GM18868 (cell line): Measurements from ENCODE around the gene GNLY.
A peak's percentile ranks its signal among the peaks of the same experiment; 100 is the strongest.

Experiments used
- ATAC-seq: cut with Tn5 transposase; IDR thresholded peaks from one replicate; pipeline ENCODE4 v1.9.1; 2021; ENCODE audit warnings: mild to moderate bottlenecking, moderate library complexity; ENCODE audit not compliant: unreplicated experiment

The GNLY gene

GRCh38 chr2:85681776-85682175, 12.4 kb upstream of the GNLY start:
- no peak for ATAC-seq

DNA sequence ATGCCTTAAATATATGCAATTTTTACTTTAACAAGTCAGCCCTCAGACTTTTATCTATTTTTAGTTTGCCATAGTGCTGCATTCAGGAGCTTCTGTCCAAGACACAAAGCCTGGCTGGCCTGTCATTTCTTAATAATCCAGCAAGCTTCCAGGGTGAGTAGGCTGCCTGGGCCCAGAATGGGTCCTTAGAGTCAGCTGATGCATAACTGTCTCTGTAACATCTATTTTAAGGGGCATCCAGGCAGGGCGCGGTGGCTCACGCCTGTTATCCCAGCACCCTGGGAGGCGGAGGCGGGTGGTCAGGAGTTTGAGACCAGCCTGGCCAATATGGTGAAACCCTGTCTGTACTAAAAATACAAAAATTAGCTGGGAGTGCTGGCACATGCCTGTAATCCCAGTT, 11.8 kb upstream of the GNLY start:
- ATAC-seq, result no peak

GRCh38 chr2:85684380-85684779, 9.8 kb upstream of the GNLY start:
- no peak for ATAC-seq

DNA sequence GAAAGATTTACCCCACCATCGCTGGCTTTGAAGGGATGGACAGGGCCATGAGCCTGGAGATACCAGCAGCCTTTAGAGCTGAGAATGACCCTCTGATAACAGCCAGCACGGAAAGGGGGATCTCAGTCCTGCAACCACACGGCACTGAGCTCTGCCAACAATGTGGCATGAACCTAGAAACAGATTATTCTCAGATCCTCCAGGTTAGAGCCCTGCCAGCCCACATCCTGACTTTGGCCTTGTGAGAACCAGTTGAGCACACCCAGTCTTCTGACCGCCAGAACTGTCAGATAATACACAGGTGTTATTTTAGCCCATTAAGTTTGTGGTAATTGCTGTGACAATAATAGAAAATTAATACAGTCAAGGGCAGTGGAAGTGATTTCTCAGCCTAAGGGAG, 9.4 kb upstream of the GNLY start:
- peak; percentile 76 for ATAC-seq

DNA sequence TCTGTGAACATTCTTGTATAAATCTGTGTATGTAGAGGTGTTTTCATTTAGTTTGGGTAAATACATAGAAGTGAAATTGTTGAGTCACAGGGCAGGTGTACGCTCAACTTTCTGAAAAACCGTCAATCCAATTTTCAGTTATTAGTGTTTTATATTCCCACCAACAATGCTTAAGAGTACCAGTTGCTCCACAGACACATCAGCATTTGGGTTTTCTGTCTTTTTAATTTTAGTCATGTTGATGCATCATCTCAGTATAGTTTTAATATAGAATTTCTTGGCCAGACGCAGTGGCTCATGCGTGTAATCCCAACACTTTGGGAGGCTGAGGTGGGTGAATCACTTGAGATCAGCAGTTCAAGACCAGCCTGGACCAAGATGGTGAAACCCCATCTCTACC, 3.2 kb upstream of the GNLY start:
- ATAC-seq, result no peak

DNA sequence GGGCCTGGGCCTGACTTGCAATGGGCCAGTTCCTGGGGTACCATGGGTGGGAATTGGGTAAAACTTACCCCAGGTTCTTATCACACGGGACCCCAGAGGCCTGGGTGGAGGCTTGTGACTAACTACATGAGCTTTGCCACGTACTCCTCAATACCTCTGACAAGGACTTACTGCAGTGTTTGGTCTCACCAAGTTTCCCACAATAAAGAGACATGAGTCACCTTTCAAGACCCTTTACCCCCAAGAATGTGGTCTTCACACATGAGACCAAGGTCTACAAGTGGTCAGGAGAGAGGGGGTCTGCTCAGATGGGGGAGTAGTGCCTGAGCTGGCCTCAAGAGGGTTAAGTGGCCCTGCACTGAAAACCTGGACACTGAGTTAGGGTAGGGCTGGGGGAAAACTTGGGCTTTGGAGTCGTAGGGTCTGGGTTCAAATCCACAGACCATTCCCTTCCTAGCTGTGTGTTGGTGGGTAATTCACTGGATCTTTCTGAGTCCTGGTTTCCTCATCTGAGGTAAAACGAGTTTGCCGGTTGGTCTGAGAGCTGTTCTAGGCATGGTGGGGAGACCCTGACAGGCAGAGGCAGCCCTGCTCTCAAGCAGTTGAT, 2.0 kb upstream of the GNLY start:
- ATAC-seq, result no peak

- ATAC-seq, result no peak
Measured at GRCh38 chr2:85695121-85695520, 963 bp downstream of the GNLY start.

- ATAC-seq, result no peak
Measured at GRCh38 chr2:85695691-85696668, 1.8 kb downstream of the GNLY start.

GRCh38 chr2:85697096-85697495, 2.9 kb downstream of the GNLY start:
- ATAC-seq, result no peak

DNA sequence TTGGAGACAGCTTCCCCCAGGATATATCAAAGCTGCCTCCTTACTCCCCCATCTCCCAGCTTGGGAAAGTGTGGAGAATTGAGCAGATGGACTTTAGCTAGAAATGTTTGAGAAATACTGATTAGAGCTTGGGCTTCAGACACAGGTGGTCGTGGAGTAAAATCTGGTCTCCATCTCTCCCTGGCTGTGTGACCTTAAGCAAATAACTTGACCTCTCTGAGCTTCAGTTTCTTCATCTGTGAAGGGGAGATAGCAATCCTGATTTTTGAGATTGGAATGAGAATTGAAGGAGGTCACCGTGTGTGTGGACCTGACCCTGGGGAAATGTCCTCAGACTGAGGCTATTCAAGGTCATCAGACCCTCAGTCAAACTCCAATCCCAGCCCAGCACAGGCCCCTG, 3.6 kb downstream of the GNLY start:
- ATAC-seq, result no peak

- ATAC-seq, result no peak
Measured at GRCh38 chr2:85698184-85698879, 4.2 kb downstream of the GNLY start.

DNA sequence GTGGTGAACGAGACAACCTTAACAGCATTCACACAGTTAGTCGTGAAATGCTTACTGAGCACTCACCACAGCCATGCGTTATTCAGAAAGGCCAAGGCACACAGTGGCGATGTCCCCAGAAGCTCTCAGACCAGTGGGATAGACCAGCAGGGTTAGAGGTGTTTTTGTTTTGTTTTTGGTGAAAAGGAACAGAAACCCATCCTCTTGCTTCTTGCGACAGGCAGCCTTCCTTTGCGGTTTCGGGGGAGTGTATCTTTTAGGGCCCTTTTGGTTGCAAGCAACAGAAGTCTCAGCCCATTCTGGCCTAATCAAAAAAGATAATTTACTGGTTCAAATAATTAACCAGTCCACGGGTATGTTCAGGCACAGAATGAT, 4.7 kb downstream of the GNLY start:
- no peak for ATAC-seq

GRCh38 chr2:85699325-85699724, 5.2 kb downstream of the GNLY start:
- ATAC-seq, result no peak

DNA sequence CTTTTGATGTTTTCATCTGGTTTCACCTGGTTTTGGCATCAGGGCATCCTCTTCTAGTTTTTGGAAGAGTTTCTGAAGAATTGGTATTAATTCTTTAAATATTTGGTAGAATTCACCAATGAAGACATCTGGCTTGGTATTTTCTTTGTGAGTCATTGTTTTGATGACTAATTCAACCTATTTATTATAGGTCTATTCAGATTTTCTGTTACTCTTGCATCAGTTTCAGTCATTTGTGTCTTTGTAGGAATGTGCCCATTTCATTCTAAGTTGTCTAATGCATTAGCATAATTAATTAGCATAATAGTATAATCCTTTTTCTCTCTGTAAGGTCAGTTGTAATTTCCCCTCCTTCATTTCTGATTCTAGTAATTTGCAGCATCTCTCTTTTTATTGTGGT, 8.0 kb downstream of the GNLY start:
- ATAC-seq, result no peak

GRCh38 chr2:85702800-85703199, 8.6 kb downstream of the GNLY start:
- no peak for ATAC-seq

- no peak for ATAC-seq
Measured at GRCh38 chr2:85703329-85703728, 9.2 kb downstream of the GNLY start.

GRCh38 chr2:85704038-85704437, 9.9 kb downstream of the GNLY start:
- no peak for ATAC-seq

GRCh38 chr2:85704800-85705679, 10.9 kb downstream of the GNLY start:
- peak; percentile 59 for ATAC-seq

- no peak for ATAC-seq
Measured at GRCh38 chr2:85705680-85706039, 11.5 kb downstream of the GNLY start.

DNA sequence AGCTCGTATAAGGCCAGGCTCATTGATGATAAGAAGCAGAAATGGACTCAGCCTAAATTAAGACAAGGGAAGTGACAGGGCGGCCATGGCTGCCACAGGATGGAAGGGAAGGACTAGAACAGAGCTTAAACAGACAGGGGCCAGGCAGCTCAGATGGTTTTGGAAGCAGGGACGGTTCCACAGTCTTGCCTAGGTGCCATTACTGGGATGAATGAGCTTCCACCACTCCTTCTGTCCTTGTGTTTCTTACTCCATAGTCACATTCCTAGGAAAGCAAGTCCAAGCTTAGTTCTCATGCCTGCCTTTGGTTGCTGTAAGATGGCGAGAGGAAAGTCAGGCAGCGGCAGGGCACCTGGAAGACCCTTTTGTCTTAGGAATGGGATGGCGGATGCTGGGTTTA, 11.9 kb downstream of the GNLY start:
- ATAC-seq, result no peak
